K562 (cell line): ENCODE data around the gene GASK1A.

ENCODE experiments used
- BRCA1 ChIP-seq, 2 experiments: fragments of 450-650 bp in 1 of 2; sonication (generic) in 1 of 2; formaldehyde crosslinking in 1 of 2; IDR thresholded peaks; 2 replicates each; pipeline versions ENCODE4 v1.5.0 to v1.6.1; 2017 to 2020; ENCODE audit warnings: mild to moderate bottlenecking in 1 of 2, missing genetic modification reagents in 1 of 2
- DNMT1 ChIP-seq: fragments of 450-650 bp; IDR thresholded peaks from 2 replicates; pipeline ENCODE4 v1.6.1; 2016; ENCODE audit warnings: antibody characterized with exemption, mild to moderate bottlenecking
- MED1 ChIP-seq: sonication (generic); formaldehyde crosslinking; IDR thresholded peaks from 2 replicates; pipeline ENCODE4 v1.8.1; 2023; ENCODE audit warnings: missing genetic modification reagents, borderline replicate concordance
- MXI1 ChIP-seq: IDR thresholded peaks from 2 replicates; pipeline ENCODE4 v1.6.1; 2011; ENCODE audit warnings: low read depth, mild to moderate bottlenecking, improper control_type of control experiment, low read length
- POLR2AphosphoS5 ChIP-seq: IDR thresholded peaks from 2 replicates; pipeline ENCODE4 v1.6.1; 2011; ENCODE audit warnings: mild to moderate bottlenecking, low read depth, low read length, moderate library complexity; ENCODE audit not compliant: control insufficient read depth, insufficient read depth
- RBFOX2 ChIP-seq: fragments of 200-400 bp; formaldehyde crosslinking; IDR thresholded peaks from 2 replicates; pipeline ENCODE4 v1.6.1; 2017; ENCODE audit warnings: low read depth, mild to moderate bottlenecking, low read length, moderate library complexity
- SPI1 ChIP-seq: IDR thresholded peaks from 2 replicates; pipeline ENCODE4 v1.6.1; 2011; ENCODE audit warnings: low read depth, low read length, control low read depth, borderline replicate concordance
- TBP ChIP-seq: optimal IDR thresholded peaks from 2 replicates; pipeline ENCODE3; 2011; ENCODE audit warnings: low read depth, low read length, improper control_type of control experiment
- TCFL5 ChIP-seq: fragments of 250-450 bp; sonication (Bioruptor Pico); conservative IDR thresholded peaks from 2 replicates; pipeline ENCODE4 v1.6.1; 2021; ENCODE audit warnings: mild to moderate bottlenecking, moderate library complexity, matching md5 sums
- VEZF1 ChIP-seq: fragments of 200-800 bp; sonication (Bioruptor generic); IDR thresholded peaks from 2 replicates; pipeline ENCODE4 v1.6.1; 2017; ENCODE audit warnings: missing genetic modification characterization, missing compliant biosample characterization
- ZNF134 ChIP-seq: fragments of 250-450 bp; sonication (Bioruptor Pico); conservative IDR thresholded peaks from 2 replicates; pipeline ENCODE4 v1.4.0; 2020
- ZNF696 ChIP-seq: fragments of 250-450 bp; sonication (Bioruptor Pico); conservative IDR thresholded peaks from 2 replicates; pipeline ENCODE4 v1.4.0; 2020; ENCODE audit warnings: mild to moderate bottlenecking, moderate library complexity
- TF ChIP-seq, protein P1 (sequence below), 3 experiments: IDR thresholded peaks in 2 of 3; conservative IDR thresholded peaks in 1 of 3; 2 replicates each; pipeline ENCODE4 v1.5.1; 2011 to 2012; ENCODE audit warnings: low read length in 3 of 3, mild to moderate bottlenecking in 3 of 3, control low read depth in 2 of 3, improper control_type of control experiment in 1 of 3, inconsistent platforms in 1 of 3, low read depth in 1 of 3, mixed read lengths in 1 of 3, moderate library complexity in 1 of 3; ENCODE audit not compliant: insufficient read depth in 2 of 3
- TF ChIP-seq, protein P2 (sequence below): fragments of 150-350 bp; IDR thresholded peaks from 2 replicates; pipeline ENCODE4 v1.6.1; 2014; ENCODE audit warnings: low read depth, mild to moderate bottlenecking, low read length, borderline replicate concordance

DNA sequence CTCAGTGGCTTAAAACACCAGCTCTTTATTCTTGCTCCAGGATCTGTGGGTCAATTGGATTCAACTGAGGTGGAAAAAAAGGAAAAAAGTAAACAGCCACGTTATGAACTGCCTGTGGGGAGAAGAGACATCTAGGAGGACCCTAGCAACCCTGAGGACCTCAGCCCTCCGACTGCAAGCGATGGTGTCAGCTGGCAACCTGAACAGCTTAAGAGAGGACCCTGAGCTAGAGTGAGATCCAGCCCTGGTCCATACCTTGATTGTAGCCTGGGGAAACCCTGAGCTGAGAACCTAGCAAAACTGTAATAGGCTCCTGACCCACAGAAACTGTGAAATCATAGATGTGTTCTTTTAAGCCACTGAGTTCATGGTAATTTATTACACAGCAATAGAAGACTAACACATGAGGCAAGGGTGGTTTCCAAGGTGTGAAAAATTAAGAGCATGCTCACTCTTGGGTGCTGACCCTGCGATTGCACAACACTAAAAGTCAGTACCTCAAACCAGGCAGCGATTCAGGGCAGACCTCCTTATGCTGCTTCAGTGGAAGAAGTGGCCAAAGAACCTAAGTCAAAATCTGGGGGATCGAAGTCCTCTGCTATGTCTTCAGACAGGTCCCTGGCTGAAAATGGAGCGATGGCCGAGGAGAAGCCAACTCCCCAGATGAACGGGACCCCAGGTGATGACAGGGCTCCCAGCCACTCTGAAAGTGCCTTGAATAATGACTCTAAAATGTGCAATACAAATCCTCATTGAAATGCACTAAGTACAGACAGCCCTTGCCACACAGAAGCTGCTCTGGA lies 57.7 kb downstream of the GASK1A start:
- TF ChIP-seq MED1, result no peak
- no peak for TF ChIP-seq VEZF1 (CRISPR knock-in tag)
- TF ChIP-seq BRCA1 (IDR thresholded peaks at IDR 0.05), result no peak
- no peak for TF ChIP-seq BRCA1 (CRISPR knock-in tag; IDR thresholded peaks at IDR 0.05)
- TF ChIP-seq, protein P1, sequence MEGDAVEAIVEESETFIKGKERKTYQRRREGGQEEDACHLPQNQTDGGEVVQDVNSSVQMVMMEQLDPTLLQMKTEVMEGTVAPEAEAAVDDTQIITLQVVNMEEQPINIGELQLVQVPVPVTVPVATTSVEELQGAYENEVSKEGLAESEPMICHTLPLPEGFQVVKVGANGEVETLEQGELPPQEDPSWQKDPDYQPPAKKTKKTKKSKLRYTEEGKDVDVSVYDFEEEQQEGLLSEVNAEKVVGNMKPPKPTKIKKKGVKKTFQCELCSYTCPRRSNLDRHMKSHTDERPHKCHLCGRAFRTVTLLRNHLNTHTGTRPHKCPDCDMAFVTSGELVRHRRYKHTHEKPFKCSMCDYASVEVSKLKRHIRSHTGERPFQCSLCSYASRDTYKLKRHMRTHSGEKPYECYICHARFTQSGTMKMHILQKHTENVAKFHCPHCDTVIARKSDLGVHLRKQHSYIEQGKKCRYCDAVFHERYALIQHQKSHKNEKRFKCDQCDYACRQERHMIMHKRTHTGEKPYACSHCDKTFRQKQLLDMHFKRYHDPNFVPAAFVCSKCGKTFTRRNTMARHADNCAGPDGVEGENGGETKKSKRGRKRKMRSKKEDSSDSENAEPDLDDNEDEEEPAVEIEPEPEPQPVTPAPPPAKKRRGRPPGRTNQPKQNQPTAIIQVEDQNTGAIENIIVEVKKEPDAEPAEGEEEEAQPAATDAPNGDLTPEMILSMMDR (IDR thresholded peaks at IDR 0.05 in 2 of 3, conservative IDR thresholded peaks at IDR 0.05 in 1 of 3; ENCODE audit: insufficient read depth in 2 of 3, low read depth in 1 of 3, low read length in 3 of 3), result no peak
- no peak for TF ChIP-seq POLR2AphosphoS5
- no peak for TF ChIP-seq ZNF696
- no peak for TF ChIP-seq ZNF134 (CRISPR knock-in tag)
- TF ChIP-seq TCFL5, result no peak
- no peak for TF ChIP-seq SPI1
- TF ChIP-seq, protein P2, sequence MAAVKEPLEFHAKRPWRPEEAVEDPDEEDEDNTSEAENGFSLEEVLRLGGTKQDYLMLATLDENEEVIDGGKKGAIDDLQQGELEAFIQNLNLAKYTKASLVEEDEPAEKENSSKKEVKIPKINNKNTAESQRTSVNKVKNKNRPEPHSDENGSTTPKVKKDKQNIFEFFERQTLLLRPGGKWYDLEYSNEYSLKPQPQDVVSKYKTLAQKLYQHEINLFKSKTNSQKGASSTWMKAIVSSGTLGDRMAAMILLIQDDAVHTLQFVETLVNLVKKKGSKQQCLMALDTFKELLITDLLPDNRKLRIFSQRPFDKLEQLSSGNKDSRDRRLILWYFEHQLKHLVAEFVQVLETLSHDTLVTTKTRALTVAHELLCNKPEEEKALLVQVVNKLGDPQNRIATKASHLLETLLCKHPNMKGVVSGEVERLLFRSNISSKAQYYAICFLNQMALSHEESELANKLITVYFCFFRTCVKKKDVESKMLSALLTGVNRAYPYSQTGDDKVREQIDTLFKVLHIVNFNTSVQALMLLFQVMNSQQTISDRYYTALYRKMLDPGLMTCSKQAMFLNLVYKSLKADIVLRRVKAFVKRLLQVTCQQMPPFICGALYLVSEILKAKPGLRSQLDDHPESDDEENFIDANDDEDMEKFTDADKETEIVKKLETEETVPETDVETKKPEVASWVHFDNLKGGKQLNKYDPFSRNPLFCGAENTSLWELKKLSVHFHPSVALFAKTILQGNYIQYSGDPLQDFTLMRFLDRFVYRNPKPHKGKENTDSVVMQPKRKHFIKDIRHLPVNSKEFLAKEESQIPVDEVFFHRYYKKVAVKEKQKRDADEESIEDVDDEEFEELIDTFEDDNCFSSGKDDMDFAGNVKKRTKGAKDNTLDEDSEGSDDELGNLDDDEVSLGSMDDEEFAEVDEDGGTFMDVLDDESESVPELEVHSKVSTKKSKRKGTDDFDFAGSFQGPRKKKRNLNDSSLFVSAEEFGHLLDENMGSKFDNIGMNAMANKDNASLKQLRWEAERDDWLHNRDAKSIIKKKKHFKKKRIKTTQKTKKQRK, result no peak
- no peak for TF ChIP-seq TBP
- TF ChIP-seq DNMT1, result no peak
- TF ChIP-seq RBFOX2, result no peak
- no peak for TF ChIP-seq MXI1
